ENCODE measurements around the gene DUS4L.

- TF ChIP-seq, protein P1, sequence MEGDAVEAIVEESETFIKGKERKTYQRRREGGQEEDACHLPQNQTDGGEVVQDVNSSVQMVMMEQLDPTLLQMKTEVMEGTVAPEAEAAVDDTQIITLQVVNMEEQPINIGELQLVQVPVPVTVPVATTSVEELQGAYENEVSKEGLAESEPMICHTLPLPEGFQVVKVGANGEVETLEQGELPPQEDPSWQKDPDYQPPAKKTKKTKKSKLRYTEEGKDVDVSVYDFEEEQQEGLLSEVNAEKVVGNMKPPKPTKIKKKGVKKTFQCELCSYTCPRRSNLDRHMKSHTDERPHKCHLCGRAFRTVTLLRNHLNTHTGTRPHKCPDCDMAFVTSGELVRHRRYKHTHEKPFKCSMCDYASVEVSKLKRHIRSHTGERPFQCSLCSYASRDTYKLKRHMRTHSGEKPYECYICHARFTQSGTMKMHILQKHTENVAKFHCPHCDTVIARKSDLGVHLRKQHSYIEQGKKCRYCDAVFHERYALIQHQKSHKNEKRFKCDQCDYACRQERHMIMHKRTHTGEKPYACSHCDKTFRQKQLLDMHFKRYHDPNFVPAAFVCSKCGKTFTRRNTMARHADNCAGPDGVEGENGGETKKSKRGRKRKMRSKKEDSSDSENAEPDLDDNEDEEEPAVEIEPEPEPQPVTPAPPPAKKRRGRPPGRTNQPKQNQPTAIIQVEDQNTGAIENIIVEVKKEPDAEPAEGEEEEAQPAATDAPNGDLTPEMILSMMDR (IDR thresholded peaks at IDR 0.05): no peak
- no peak for TF ChIP-seq POLR2A (IDR thresholded peaks at IDR 0.05)
Measured at GRCh38 chr7:107610323-107610722, 46.6 kb downstream of the DUS4L start.

Data from Peyer's patch (tissue), 4 donors.